NB4 (cell line): Measurements from ENCODE around the gene WDR36.

Experiments
- DNase-seq: peaks from one replicate; pipeline ENCODE4 v3.0.0; 2010; ENCODE audit warnings: low read depth
- H3K4me3 ChIP-seq: one replicate; pipeline ENCODE4 v1.5.1; 2011; ENCODE audit warnings: mild to moderate bottlenecking, low read depth, low read length, moderate library complexity
- CTCF ChIP-seq: IDR thresholded peaks from one replicate; pipeline ENCODE4 v1.5.1; 2012; ENCODE audit warnings: low read depth, low read length
- MYC ChIP-seq: IDR thresholded peaks from 2 replicates; pipeline ENCODE4 v1.6.1; 2011; ENCODE audit warnings: low read depth, low read length
- POLR2A ChIP-seq: IDR thresholded peaks from 2 replicates; pipeline ENCODE4 v1.6.1; 2011; ENCODE audit warnings: mild to moderate bottlenecking; ENCODE audit not compliant: insufficient read length; ENCODE audit errors: extremely low read depth
- TF ChIP-seq, protein P1 (sequence below): IDR thresholded peaks from 2 replicates; pipeline ENCODE4 v1.6.1; 2011; ENCODE audit warnings: low read depth, low read length

The WDR36 gene

DNA sequence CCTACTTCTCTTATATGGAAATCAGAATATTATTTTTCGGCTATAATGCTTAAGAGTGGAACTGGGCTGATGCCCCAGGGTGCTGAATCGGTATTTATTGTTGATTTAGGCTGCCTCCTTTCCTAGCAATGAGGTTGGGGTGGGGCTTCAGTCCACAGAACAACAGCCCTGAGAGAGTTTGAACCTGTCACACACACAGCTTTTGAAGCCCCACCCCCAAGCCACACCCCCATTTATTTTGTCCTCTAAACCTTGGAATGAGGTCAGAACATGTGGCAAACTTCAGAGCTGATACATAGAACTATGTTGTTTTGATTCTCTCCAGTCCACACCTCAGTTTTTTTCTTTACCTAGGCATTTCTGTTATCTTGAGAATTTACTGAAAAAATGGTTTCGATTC is 80.4 kb downstream of the WDR36 start:
- DNase-seq: no peak

DNA sequence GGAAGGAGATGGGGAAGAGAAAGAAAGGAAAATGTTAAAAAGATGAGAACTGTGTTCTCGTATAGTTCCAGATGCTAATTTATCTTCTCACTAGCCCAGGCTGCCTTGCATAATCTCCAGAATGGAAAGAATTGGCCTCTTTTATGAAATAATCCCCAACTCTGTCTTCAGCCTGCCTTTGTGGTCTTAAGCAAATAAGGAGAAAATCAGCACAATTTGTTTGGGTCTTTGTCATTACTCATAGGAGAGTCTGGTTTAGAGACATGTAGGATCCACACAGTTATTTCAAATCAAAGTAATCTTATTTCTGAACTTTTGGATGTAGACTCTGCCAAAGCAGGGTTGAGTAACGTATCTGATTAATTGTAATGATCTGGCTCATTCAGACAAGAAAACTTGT is 81.3 kb downstream of the WDR36 start:
- DNase-seq: no peak
- TF ChIP-seq POLR2A: no peak
- TF ChIP-seq MYC: no peak
- TF ChIP-seq CTCF: no peak
- TF ChIP-seq, protein P1, sequence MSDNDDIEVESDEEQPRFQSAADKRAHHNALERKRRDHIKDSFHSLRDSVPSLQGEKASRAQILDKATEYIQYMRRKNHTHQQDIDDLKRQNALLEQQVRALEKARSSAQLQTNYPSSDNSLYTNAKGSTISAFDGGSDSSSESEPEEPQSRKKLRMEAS: no peak
- no peak overlapping the region for H3K4me3 ChIP-seq

More for the DNA sequence above, 80.4 kb downstream of the WDR36 start:
- no peak overlapping the region for H3K4me3 ChIP-seq
- TF ChIP-seq CTCF: no peak
- TF ChIP-seq, protein P1: no peak
- TF ChIP-seq POLR2A: no peak
